ENCODE data around the gene EVI5L. TPM values are rescaled to one million over a fixed set of nuclear protein-coding genes. Genes with fewer than 3 reads are reported as not detected.
A peak's percentile ranks its signal among the peaks of the same experiment; 100 is the strongest.

EVI5L gene
- total and polyA plus RNA-seq, 2 of the 13 experiments (the other 11 are each of a cell fraction or from before 2014, with no cell fraction given) = 1.7 to 2.4 TPM

- no peak for TF ChIP-seq AHDC1 (CRISPR knock-in tag; IDR thresholded peaks at IDR 0.05; ENCODE audit: borderline replicate concordance)
- TF ChIP-seq SMAD9 (CRISPR knock-in tag; IDR thresholded peaks at IDR 0.05) = no peak
- peak; percentile 38; the same call in 1 of the 2 replicates for TF ChIP-seq ZNF563 (CRISPR knock-in tag; IDR thresholded peaks at IDR 0.05)
- no peak for TF ChIP-seq ZNF143 (CRISPR knock-in tag; IDR thresholded peaks at IDR 0.05)
- peak; percentile 42; the same call in 1 of the 2 replicates for TF ChIP-seq MNT (IDR thresholded peaks at IDR 0.05)
- peak; percentile 30; the same call in 1 of the 2 replicates for TF ChIP-seq ZMYM4 (CRISPR knock-in tag; IDR thresholded peaks at IDR 0.05)
- TF ChIP-seq FOXC1 (CRISPR knock-in tag; IDR thresholded peaks at IDR 0.05; ENCODE audit: borderline replicate concordance) = 0 out of 2 replicates have a peak, but pooled peaks have one; percentile 31
- TF ChIP-seq KLF12 (CRISPR knock-in tag; IDR thresholded peaks at IDR 0.05; ENCODE audit: borderline replicate concordance) = 0 out of 2 replicates have a peak, but pooled peaks have one; percentile 21
- TF ChIP-seq KIAA2018 (CRISPR knock-in tag; IDR thresholded peaks at IDR 0.05; ENCODE audit: borderline replicate concordance) = no peak
- TF ChIP-seq ZNF850 (CRISPR knock-in tag; conservative IDR thresholded peaks at IDR 0.05) = 0 out of 2 replicates have a peak, but pooled peaks have one; percentile 38
- TF ChIP-seq POGZ (CRISPR knock-in tag; IDR thresholded peaks at IDR 0.05) = no peak
Measured at GRCh38 chr19:7871437-7872305, 41.7 kb downstream of the EVI5L start (continued).
